LNCAP (cell line): ENCODE measurements around the gene BET1.

ENCODE experiments used
- TF ChIP-seq, protein P1 (sequence below): fragments of 450-650 bp; IDR thresholded peaks from 2 replicates; pipeline ENCODE4 v1.5.1; 2017; ENCODE audit warnings: mild to moderate bottlenecking

BET1 gene

DNA sequence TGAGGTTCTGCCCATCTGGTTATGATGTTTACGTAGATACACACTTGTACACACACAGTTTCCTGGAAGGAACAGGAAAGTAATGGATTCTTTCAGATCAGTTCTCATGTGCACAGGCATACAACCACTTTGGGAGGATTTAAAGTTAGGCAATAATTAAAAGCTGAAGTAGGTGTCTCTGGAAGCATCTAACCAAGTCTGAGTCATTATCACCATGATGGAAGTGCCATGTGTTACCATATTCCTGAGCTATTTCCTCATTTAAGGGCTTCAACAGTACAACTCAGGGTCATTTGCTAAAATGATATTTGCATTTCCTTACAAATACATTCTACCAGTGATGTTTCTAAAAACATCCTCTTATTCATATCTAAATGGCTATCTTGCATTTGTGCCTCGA is 41.4 kb upstream of the BET1 start:
- TF ChIP-seq, protein P1, sequence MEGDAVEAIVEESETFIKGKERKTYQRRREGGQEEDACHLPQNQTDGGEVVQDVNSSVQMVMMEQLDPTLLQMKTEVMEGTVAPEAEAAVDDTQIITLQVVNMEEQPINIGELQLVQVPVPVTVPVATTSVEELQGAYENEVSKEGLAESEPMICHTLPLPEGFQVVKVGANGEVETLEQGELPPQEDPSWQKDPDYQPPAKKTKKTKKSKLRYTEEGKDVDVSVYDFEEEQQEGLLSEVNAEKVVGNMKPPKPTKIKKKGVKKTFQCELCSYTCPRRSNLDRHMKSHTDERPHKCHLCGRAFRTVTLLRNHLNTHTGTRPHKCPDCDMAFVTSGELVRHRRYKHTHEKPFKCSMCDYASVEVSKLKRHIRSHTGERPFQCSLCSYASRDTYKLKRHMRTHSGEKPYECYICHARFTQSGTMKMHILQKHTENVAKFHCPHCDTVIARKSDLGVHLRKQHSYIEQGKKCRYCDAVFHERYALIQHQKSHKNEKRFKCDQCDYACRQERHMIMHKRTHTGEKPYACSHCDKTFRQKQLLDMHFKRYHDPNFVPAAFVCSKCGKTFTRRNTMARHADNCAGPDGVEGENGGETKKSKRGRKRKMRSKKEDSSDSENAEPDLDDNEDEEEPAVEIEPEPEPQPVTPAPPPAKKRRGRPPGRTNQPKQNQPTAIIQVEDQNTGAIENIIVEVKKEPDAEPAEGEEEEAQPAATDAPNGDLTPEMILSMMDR = no peak

GRCh38 chr7:94044806-94045205 is 40.7 kb upstream of the BET1 start:
- TF ChIP-seq, protein P1 = no peak

GRCh38 chr7:94043299-94043698 is 39.1 kb upstream of the BET1 start:
- TF ChIP-seq, protein P1 = no peak

DNA sequence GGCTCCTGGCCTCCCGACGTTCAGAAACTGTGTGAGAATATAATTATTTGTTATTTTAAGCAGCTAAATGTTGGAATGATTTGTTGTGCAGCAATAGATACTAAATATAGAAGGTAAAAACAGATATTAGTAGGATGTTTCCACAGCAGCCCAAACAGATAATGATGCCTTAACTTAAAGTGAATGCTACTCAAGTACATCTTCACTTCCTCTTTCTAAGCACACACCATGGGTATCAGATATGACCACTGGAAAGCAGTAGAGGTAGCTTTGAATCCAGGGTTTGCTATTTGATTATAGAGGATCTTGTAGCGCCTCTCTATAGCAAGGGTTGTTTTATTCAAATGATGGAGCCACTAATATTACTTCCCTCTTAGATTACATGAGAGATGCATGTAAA is 38.2 kb upstream of the BET1 start:
- TF ChIP-seq, protein P1 = no peak

DNA sequence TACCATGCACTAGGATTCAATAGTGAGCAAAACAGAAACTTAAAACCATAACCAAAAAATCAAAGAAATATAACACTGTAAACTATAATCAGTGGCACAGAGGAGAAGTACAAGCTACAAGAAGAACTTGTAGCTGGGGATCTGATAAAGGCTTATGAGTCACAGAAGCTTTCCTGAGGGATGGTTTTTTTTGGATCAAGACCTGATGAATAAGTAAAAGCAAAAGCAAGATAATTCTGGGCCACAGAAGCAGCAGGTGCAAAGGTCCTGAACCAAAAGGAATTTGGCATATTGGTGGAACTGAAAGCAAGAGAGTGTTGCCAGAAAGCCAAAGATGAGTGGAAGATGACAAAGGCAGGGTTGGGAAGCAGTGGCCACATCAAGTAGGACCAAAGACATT is 37.4 kb upstream of the BET1 start:
- TF ChIP-seq, protein P1 = no peak

DNA sequence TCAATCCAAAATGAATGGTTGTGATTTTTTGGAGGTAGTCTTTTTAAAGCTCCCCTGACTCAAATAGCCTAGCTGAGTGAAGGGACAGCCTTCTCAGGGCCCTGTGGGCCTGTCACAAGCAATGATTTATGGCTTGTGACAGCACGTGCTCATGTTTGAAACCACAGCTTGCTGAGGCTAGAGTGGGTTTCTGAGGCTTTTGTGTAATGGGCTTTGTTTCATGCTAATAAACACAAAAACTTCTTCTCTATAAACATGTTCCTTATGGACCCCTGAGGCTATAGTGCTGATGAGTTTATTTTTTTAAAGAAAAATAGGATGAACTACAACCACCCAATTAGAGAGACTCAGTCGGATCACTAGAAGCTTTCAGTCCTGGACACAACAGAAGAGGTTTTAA is 36.1 kb upstream of the BET1 start:
- TF ChIP-seq, protein P1 = no peak

DNA sequence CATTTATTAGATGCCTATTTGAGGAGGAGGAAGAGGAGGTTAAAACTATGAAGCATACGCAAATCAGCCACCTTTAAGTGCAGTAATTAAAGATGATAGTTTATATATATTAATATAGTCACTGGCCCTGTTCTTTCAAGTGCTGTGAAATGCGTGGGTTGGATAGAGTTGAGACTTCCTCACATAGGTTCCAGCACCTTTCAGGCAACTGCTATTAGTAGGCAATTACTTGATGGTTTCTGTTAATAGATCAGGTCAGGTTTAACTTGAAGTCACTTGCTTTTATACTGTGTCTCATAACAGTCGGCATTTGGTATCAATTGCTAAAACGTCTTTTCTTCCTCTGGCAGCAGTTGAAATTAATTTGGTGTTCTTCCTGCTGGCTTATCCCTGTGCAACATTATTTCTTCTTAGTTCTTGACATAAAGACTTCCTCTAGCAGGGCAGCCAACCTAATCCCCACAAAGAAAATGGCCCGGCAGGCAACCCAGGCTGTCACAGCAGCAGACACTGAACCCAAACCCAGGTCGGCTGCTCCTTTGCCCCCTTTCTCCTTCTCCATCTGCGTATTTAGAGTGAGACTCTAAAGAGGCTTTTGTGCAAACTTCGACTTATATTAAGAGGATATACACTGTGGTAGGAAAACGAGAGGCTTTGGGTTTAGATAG is 35.3 kb upstream of the BET1 start:
- TF ChIP-seq, protein P1 = no peak

DNA sequence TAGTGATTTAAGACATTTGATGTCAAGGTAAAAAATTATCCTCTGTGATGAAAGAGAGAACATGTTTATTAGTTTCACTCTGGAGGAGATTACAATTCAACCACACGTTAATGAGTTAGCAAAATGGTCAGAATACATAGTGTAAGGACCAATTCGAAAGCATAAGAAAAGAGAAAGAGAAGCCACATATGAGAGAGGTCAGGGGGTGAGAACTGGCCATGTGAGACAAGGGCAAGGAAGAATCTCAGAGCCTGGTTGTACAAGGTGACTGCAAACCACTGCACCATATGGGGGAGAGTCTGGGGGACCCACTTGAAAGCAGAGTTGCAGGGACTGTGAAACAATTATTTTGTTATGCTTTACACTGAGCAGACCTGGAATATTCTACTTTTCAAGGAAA is 27.7 kb upstream of the BET1 start:
- TF ChIP-seq, protein P1 = no peak
